ENCODE results near the gene DVL1.
"Not testable (repeated sequence)": the region's sequence is repeated elsewhere in the genome, so short reads cannot be mapped to it uniquely, and the experiment has no call there.

The DVL1 gene

GRCh38 chr1:1381294-1381693 lies 32.1 kb upstream of the DVL1 start:
- DNase-seq (ENCODE audit: low read depth in 1 of 2, low spot score in 1 of 2) = no peak
- no peak for TF ChIP-seq JUND (IDR thresholded peaks at IDR 0.05; ENCODE audit: low read depth)
- in situ Hi-C loops (cut with HindIII; ENCODE audit: low pct_unique_long_range_greater_than_20kb, low sequenced_read_pairs) = no loop called here

- DNase-seq (ENCODE audit: low read depth in 1 of 2, low spot score in 1 of 2) = no peak
- no peak for TF ChIP-seq JUND (IDR thresholded peaks at IDR 0.05; ENCODE audit: low read depth)
- in situ Hi-C loops (cut with HindIII; ENCODE audit: low pct_unique_long_range_greater_than_20kb, low sequenced_read_pairs) = no loop called here
Observed at GRCh38 chr1:1380860-1381259, 31.6 kb upstream of the DVL1 start.

- no peak for DNase-seq (ENCODE audit: low read depth in 1 of 2, low spot score in 1 of 2)
- no peak for TF ChIP-seq JUND (IDR thresholded peaks at IDR 0.05; ENCODE audit: low read depth)
- in situ Hi-C loops (cut with HindIII; ENCODE audit: low pct_unique_long_range_greater_than_20kb, low sequenced_read_pairs) = no loop called here
Observed at GRCh38 chr1:1377540-1378205, 28.5 kb upstream of the DVL1 start.

GRCh38 chr1:1376551-1377226 lies 27.5 kb upstream of the DVL1 start:
- in situ Hi-C loops (cut with HindIII; ENCODE audit: low pct_unique_long_range_greater_than_20kb, low sequenced_read_pairs) = no loop called here
- TF ChIP-seq JUND (IDR thresholded peaks at IDR 0.05; ENCODE audit: low read depth) = no peak
- DNase-seq (ENCODE audit: low read depth in 1 of 2, low spot score in 1 of 2) = no peak

GRCh38 chr1:1374929-1375662 lies 25.9 kb upstream of the DVL1 start, which contains the start of gene AURKAIP1:
TSS of gene AURKAIP1 (minus strand) at chr1:1375207. CDS start at chr1:1374756, 451 bp downstream.
- peak; percentile 90 to 99 for DNase-seq (ENCODE audit: low read depth in 1 of 2, low spot score in 1 of 2)
- TF ChIP-seq JUND (IDR thresholded peaks at IDR 0.05; ENCODE audit: low read depth) = no peak
- in situ Hi-C loops (cut with HindIII; ENCODE audit: low pct_unique_long_range_greater_than_20kb, low sequenced_read_pairs) = no loop called here

- no peak for TF ChIP-seq JUND (IDR thresholded peaks at IDR 0.05; ENCODE audit: low read depth)
- in situ Hi-C loops (cut with HindIII; ENCODE audit: low pct_unique_long_range_greater_than_20kb, low sequenced_read_pairs) = no loop called here
- no peak for DNase-seq (ENCODE audit: low read depth in 1 of 2, low spot score in 1 of 2)
Observed at GRCh38 chr1:1374589-1374928, 25.3 kb upstream of the DVL1 start.

GRCh38 chr1:1373815-1374588 lies 24.8 kb upstream of the DVL1 start:
- TF ChIP-seq JUND (IDR thresholded peaks at IDR 0.05; ENCODE audit: low read depth) = no peak
- in situ Hi-C loops (cut with HindIII; ENCODE audit: low pct_unique_long_range_greater_than_20kb, low sequenced_read_pairs) = no loop called here
- no peak for DNase-seq (ENCODE audit: low read depth in 1 of 2, low spot score in 1 of 2)

GRCh38 chr1:1373051-1373814 lies 24.0 kb upstream of the DVL1 start:
- no peak for TF ChIP-seq JUND (IDR thresholded peaks at IDR 0.05; ENCODE audit: low read depth)
- in situ Hi-C loops (cut with HindIII; ENCODE audit: low pct_unique_long_range_greater_than_20kb, low sequenced_read_pairs) = no loop called here
- no peak for DNase-seq (ENCODE audit: low read depth in 1 of 2, low spot score in 1 of 2)

GRCh38 chr1:1371746-1372711 lies 22.8 kb upstream of the DVL1 start:
- TF ChIP-seq JUND (IDR thresholded peaks at IDR 0.05; ENCODE audit: low read depth) = no peak
- in situ Hi-C loops (cut with HindIII; ENCODE audit: low pct_unique_long_range_greater_than_20kb, low sequenced_read_pairs) = no loop called here
- DNase-seq (ENCODE audit: low read depth in 1 of 2, low spot score in 1 of 2) = peak in 1 of 2 experiments; percentile 60

- DNase-seq (ENCODE audit: low read depth in 1 of 2, low spot score in 1 of 2) = no peak
- in situ Hi-C loops (cut with HindIII; ENCODE audit: low pct_unique_long_range_greater_than_20kb, low sequenced_read_pairs) = no loop called here
- TF ChIP-seq JUND (IDR thresholded peaks at IDR 0.05; ENCODE audit: low read depth) = no peak
Observed at GRCh38 chr1:1371364-1371745, 22.1 kb upstream of the DVL1 start.

- DNase-seq (ENCODE audit: low read depth in 1 of 2, low spot score in 1 of 2) = no peak
- in situ Hi-C loops (cut with HindIII; ENCODE audit: low pct_unique_long_range_greater_than_20kb, low sequenced_read_pairs) = no loop called here
- no peak for TF ChIP-seq JUND (IDR thresholded peaks at IDR 0.05; ENCODE audit: low read depth)
Observed at GRCh38 chr1:1370771-1371300, 21.6 kb upstream of the DVL1 start.

- DNase-seq (ENCODE audit: low read depth in 1 of 2, low spot score in 1 of 2); in situ Hi-C loops (cut with HindIII; ENCODE audit: low pct_unique_long_range_greater_than_20kb, low sequenced_read_pairs): not testable (repeated sequence)
Observed at GRCh38 chr1:1370094-1370493, 20.9 kb upstream of the DVL1 start.
